Smooth muscle cell (in vitro differentiated cells): Measurements from ENCODE around the gene SHOX. TPM values are rescaled to one million over a fixed set of nuclear protein-coding genes. Genes with fewer than 3 reads are reported as not detected.

Experiments used
- DNase-seq: peaks from one replicate; lab custom pipeline; 2025; ENCODE audit not compliant: unreplicated experiment; lab: John Stamatoyannopoulos, UW
- H2AFZ ChIP-seq: fragments of 200-600 bp; sonication (generic); 2 replicates; pipeline ENCODE4 v1.6.0; 2016; ENCODE audit warnings: antibody characterized with exemption, low read depth, mild to moderate bottlenecking
- H3F3A ChIP-seq: fragments of 200-600 bp; sonication (generic); 2 replicates; pipeline ENCODE4 v1.6.0; 2017; ENCODE audit warnings: antibody characterized with exemption, low read depth
- H3K27ac ChIP-seq: fragments of 200-600 bp; sonication (generic); 2 replicates; pipeline ENCODE4 v1.5.1; 2016; ENCODE audit warnings: low read depth, mild to moderate bottlenecking
- H3K27me3 ChIP-seq: fragments of 200-600 bp; sonication (generic); 2 replicates; pipeline ENCODE4 v1.6.1; 2016; ENCODE audit warnings: low read depth, mild to moderate bottlenecking
- H3K36me3 ChIP-seq: fragments of 200-600 bp; sonication (generic); 2 replicates; pipeline ENCODE4 v1.5.1; 2016; ENCODE audit warnings: low read depth
- H3K4me1 ChIP-seq: fragments of 200-600 bp; sonication (generic); 2 replicates; pipeline ENCODE4 v1.5.1; 2016; ENCODE audit warnings: low read depth
- H3K4me2 ChIP-seq: fragments of 200-600 bp; sonication (generic); 2 replicates; pipeline ENCODE4 v1.6.0; 2016; ENCODE audit warnings: mild to moderate bottlenecking
- H3K4me3 ChIP-seq: fragments of 200-600 bp; sonication (generic); 2 replicates; pipeline ENCODE4 v1.5.1; 2016; ENCODE audit warnings: mild to moderate bottlenecking
- H3K79me2 ChIP-seq: fragments of 200-600 bp; sonication (generic); 2 replicates; pipeline ENCODE4 v1.6.0; 2016; ENCODE audit warnings: low read depth, mild to moderate bottlenecking
- H3K9ac ChIP-seq: fragments of 200-600 bp; sonication (generic); 2 replicates; pipeline ENCODE4 v1.6.0; 2016; ENCODE audit warnings: low read depth
- H3K9me3 ChIP-seq: fragments of 200-600 bp; sonication (generic); replicated peaks from 2 replicates; pipeline ENCODE4 v1.5.1; 2016; ENCODE audit warnings: low read depth
- H4K20me1 ChIP-seq: fragments of 200-600 bp; sonication (generic); 2 replicates; pipeline ENCODE4 v1.6.0; 2016; ENCODE audit warnings: low read depth
- WGBS: methylation state at CpG from one replicate; pipeline ENCODE4 v1.1.7; 2016; ENCODE audit warnings: low lambda C conversion rate; 5-methylcytosine and 5-hydroxymethylcytosine counted together
- polyA plus RNA-seq: library from polyadenylated mRNA; unstranded; fragments of >200 nt; fragmentation: Nextera tagmentation; extraction: Ambion mirVana; gene quantifications from 2 replicates; pipeline ENCODE4 v1.2.1, GENCODE V29; 2016
- total RNA-seq: library from RNA; depleted of rRNA; stranded (reverse); fragments of >200 nt; gene quantifications from 2 replicates; pipeline ENCODE4 v1.2.3, GENCODE V29; 2014
- TF ChIP-seq, protein P1 (sequence below): fragments of 200-600 bp; sonication (generic); IDR thresholded peaks from 2 replicates; pipeline ENCODE4 v1.5.1; 2017; ENCODE audit warnings: borderline replicate concordance, mild to moderate bottlenecking, antibody characterized with exemption; ENCODE audit not compliant: insufficient read depth, poor library complexity, severe bottlenecking

Gene SHOX
- total and polyA plus RNA-seq, 2 experiments from 2014 or later, result not detected

DNA sequence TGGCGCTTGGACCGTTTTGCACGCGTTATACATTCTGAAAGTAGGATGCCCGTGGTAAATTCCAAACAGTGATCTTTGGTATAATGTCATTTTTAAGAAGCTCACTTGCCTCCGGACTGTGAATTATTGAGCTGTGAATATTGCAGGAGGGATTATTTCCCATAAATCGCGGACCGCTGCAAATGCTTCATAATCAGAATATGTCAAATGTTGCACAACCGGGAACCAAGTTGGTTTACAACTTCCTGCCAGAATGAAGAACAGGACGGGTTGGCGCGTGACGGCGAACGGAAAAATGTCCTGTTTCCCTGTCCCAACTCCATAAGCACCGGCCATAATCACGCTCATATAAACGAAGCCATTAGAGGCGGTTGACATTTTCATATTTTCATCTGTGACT lies 67.6 kb downstream of the SHOX start:
- H3K4me2 ChIP-seq, result no peak overlapping the region
- H3K4me1 ChIP-seq, result no peaks in the 10 kb centered on the region
- H4K20me1 ChIP-seq, result no peaks in the 10 kb centered on the region
- H3K27me3 ChIP-seq, result no peaks in the 10 kb centered on the region
- H2AFZ ChIP-seq, result no peak overlapping the region
- DNase-seq, result no peak
- no peak overlapping the region for H3K27ac ChIP-seq
- H3K4me3 ChIP-seq, result no peak overlapping the region
- no peaks in the 10 kb centered on the region for H3F3A ChIP-seq
- H3K9ac ChIP-seq, result no peak overlapping the region
- TF ChIP-seq, protein P1, sequence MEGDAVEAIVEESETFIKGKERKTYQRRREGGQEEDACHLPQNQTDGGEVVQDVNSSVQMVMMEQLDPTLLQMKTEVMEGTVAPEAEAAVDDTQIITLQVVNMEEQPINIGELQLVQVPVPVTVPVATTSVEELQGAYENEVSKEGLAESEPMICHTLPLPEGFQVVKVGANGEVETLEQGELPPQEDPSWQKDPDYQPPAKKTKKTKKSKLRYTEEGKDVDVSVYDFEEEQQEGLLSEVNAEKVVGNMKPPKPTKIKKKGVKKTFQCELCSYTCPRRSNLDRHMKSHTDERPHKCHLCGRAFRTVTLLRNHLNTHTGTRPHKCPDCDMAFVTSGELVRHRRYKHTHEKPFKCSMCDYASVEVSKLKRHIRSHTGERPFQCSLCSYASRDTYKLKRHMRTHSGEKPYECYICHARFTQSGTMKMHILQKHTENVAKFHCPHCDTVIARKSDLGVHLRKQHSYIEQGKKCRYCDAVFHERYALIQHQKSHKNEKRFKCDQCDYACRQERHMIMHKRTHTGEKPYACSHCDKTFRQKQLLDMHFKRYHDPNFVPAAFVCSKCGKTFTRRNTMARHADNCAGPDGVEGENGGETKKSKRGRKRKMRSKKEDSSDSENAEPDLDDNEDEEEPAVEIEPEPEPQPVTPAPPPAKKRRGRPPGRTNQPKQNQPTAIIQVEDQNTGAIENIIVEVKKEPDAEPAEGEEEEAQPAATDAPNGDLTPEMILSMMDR, result no peak
- 96% methylated on average over 20 of the region's 20 CpGs for WGBS
- no peaks in the 10 kb centered on the region for H3K36me3 ChIP-seq
- H3K79me2 ChIP-seq, result no peaks in the 10 kb centered on the region
- H3K9me3 ChIP-seq, result no peaks in the 10 kb centered on the region

DNA sequence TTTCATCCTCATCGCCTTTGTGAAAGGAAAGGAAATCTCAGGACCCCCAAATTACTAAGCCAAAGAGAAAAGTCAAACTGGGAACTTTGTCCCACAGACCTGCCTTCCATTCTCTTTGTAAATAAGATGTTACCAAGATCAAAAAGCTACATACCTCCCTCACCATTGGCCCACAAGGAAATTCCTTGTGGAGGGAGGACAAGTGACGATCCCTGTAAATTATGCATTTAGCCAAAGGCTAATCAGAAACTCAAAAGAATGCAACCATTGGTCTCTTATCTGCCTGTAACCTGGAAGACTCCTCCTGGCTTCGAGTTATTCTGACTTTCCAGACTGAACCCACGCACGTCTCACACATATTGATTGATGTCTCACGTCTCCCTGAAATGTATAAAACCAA lies 70.3 kb downstream of the SHOX start:
- Histone ChIP-seq H3K9me3 (no peaks in the 10 kb centered on the region), H2AFZ (no peak overlapping the region), H3F3A (no peaks in the 10 kb centered on the region), H4K20me1 (no peaks in the 10 kb centered on the region), H3K79me2 (no peaks in the 10 kb centered on the region), H3K27me3 (no peaks in the 10 kb centered on the region), H3K36me3 (no peaks in the 10 kb centered on the region), H3K27ac (no peak overlapping the region), H3K4me2 (no peak overlapping the region), H3K9ac (no peak overlapping the region), H3K4me3 (no peak overlapping the region), H3K4me1 (no peaks in the 10 kb centered on the region)
- 33% methylated on average over 6 of the region's 6 CpGs for WGBS
- no peak for DNase-seq
- TF ChIP-seq, protein P1, result no peak

DNA sequence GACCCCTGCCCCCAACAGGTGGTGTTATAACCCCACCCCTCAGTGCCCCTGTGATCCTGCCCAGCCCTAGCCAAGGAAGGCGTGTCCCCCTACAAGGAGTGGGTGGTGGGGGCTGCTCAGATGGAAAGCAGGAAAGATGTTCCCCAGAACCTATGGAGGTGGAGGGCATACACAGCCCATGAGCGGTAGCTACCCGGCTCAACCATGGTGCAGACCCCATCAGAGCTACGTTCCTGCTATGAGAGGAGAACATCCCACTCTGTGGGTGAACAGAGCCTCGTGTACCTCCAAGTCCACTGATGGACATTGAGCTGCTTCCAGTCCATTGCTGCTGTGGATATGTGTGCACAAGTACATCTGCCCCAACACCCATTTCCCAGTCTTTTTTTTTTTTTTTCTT lies 71.1 kb downstream of the SHOX start:
- 92% methylated on average over 5 of the region's 5 CpGs for WGBS
- no peaks in the 10 kb centered on the region for H3K79me2 ChIP-seq
- no peak overlapping the region for H3K4me2 ChIP-seq
- H3K4me1 ChIP-seq, result no peaks in the 10 kb centered on the region
- no peak overlapping the region for H3K27ac ChIP-seq
- no peak overlapping the region for H3K9ac ChIP-seq
- H2AFZ ChIP-seq, result no peak overlapping the region
- H3K4me3 ChIP-seq, result no peak overlapping the region
- no peaks in the 10 kb centered on the region for H3K9me3 ChIP-seq
- no peak for DNase-seq
- H3K27me3 ChIP-seq, result no peaks in the 10 kb centered on the region
- H3F3A ChIP-seq, result no peaks in the 10 kb centered on the region
- TF ChIP-seq, protein P1, result no peak
- H3K36me3 ChIP-seq, result no peaks in the 10 kb centered on the region
- no peaks in the 10 kb centered on the region for H4K20me1 ChIP-seq

DNA sequence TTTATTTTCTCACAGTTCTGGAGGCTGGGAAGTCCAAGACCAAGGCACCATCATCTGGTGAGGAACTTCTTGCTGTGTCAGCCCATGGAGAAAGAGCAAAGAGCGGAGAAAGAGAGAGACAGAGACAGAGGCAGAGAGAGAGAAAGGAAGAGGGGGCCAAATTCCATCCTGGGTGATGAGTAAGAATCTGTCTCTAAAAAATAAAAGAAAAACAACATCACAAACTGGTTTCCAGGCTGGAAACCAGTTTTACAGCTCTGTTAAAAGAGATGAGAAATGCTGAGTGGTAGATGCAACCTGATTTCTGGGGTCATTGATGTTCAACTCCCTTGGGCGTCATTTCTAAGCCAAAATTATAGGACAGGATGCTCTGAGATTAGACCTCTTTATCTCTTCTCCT lies 72.9 kb downstream of the SHOX start:
- Histone ChIP-seq H2AFZ (no peak overlapping the region), H4K20me1 (no peaks in the 10 kb centered on the region), H3F3A (no peaks in the 10 kb centered on the region), H3K27me3 (no peaks in the 10 kb centered on the region), H3K4me3 (no peak overlapping the region), H3K4me1 (no peaks in the 10 kb centered on the region), H3K79me2 (no peaks in the 10 kb centered on the region), H3K4me2 (no peak overlapping the region), H3K9ac (peak overlapping the region; percentile 47), H3K27ac (peak overlapping the region; percentile 89), H3K36me3 (no peaks in the 10 kb centered on the region), H3K9me3 (no peaks in the 10 kb centered on the region)
- no peak for DNase-seq
- WGBS, result 61% methylated on average over 2 of the region's 2 CpGs
- TF ChIP-seq, protein P1, result no peak
